ENCODE data around the gene MIA.
"Not testable (repeated sequence)": the region's sequence is repeated elsewhere in the genome, so short reads cannot be mapped to it uniquely, and the experiment has no call there.

The MIA gene

GRCh38 chr19:40804783-40805242 is 29.5 kb downstream of the MIA start:
- no peak for FAIRE-seq

GRCh38 chr19:40805258-40805868 is 30.0 kb downstream of the MIA start:
- FAIRE-seq: no peak

- FAIRE-seq: no peak
Measured at GRCh38 chr19:40806423-40807146, 31.3 kb downstream of the MIA start.

- no peak for FAIRE-seq
Measured at GRCh38 chr19:40807147-40808020, 32.1 kb downstream of the MIA start.

- no peak for FAIRE-seq
Measured at GRCh38 chr19:40808021-40808325, 32.7 kb downstream of the MIA start.

GRCh38 chr19:40808497-40808896 is 33.2 kb downstream of the MIA start:
- FAIRE-seq: no peak

- FAIRE-seq: no peak
Measured at GRCh38 chr19:40809358-40810086, 34.2 kb downstream of the MIA start.

- FAIRE-seq: no peak
Measured at GRCh38 chr19:40810160-40810559, 34.8 kb downstream of the MIA start.

- FAIRE-seq: not testable (repeated sequence)
Measured at GRCh38 chr19:40810649-40811408, 35.5 kb downstream of the MIA start.

- FAIRE-seq: no peak
Measured at GRCh38 chr19:40811478-40812341, 36.4 kb downstream of the MIA start.

GRCh38 chr19:40812571-40812970 is 37.2 kb downstream of the MIA start:
- not testable (repeated sequence) for FAIRE-seq

- no peak for FAIRE-seq
Measured at GRCh38 chr19:40813182-40813581, 37.9 kb downstream of the MIA start.

GRCh38 chr19:40815223-40815622 is 39.9 kb downstream of the MIA start:
- no peak for FAIRE-seq

GRCh38 chr19:40818480-40819399 is 43.4 kb downstream of the MIA start:
- FAIRE-seq: not testable (repeated sequence)

GRCh38 chr19:40819479-40820234 is 44.3 kb downstream of the MIA start:
- peak; percentile 21 for FAIRE-seq

GRCh38 chr19:40822161-40822560 is 46.8 kb downstream of the MIA start:
- FAIRE-seq: no peak

- FAIRE-seq: not testable (repeated sequence)
Measured at GRCh38 chr19:40822704-40823553, 47.6 kb downstream of the MIA start.

- FAIRE-seq: not testable (repeated sequence)
Measured at GRCh38 chr19:40824916-40825315, 49.6 kb downstream of the MIA start.

Measured in islet of Langerhans (tissue), 1 donor.